Effector CD8-positive, alpha-beta T cell (primary cell): ENCODE measurements around the gene TBCA.
"Not testable (repeated sequence)": the region's sequence is repeated elsewhere in the genome, so short reads cannot be mapped to it uniquely, and the experiment has no call there.

Source experiments
- DNase-seq: peaks from one replicate; lab custom pipeline; 2025; lab: John Stamatoyannopoulos, UW

Gene TBCA

DNA sequence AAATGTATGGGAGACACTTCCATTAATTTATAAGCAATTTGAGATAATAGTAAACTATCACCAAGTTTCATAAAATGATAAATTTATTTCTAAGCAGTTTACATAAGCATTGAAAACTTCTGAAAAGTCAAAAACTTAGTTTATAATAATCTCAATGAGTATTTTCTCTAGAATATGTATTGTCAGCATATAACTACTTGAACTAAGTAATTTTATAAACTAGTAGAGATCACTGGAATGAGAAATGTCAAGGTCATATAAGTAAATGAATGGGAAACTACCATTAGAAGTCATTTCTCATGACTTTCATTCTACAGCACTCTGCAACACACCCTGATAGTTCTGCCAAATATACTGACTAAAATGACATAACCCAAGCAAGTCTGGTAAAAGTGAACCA, 3.4 kb downstream of the TBCA start:
- DNase-seq = no peak

- no peak for DNase-seq
Observed at GRCh38 chr5:77771452-77771851, 4.7 kb downstream of the TBCA start.

- no peak for DNase-seq
Observed at GRCh38 chr5:77770293-77771005, 5.7 kb downstream of the TBCA start.

DNA sequence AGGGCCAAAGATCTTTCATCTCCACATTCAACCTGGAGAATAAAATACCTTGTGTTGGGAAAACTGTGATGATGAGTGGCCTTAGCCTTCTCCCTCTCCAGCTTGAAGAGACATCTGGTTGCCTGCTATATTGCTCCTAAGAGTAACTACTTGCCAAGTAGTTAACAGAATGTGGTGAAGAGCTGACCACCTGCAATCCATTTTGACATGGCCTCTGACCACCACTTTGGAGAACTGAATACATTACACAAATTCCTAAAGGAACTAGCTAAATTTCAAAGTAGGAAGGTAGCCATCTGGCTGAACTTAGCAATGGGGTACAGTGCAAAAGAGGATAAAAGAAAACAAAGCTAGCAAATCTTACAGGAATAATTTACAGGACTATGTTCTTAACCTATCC, 7.2 kb downstream of the TBCA start:
- no peak for DNase-seq

DNA sequence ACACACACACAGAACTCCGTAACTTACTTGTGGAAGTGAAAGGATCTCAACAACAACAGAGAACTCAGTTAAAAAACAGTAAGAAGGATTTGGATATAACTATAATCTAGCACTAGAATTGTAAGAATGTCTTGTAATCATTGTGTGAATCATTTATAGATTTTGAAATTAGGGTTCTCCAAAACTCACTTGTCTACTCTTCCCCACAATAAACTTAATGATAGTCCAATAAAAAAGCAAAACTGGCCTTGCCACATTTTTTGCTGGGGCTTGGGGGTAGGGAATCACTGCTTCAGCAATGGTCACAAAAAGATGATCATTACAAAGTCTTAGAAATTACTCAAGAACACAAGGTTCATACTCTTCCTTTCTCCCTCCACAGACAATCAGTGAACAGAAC, 8.8 kb downstream of the TBCA start:
- DNase-seq = no peak

DNA sequence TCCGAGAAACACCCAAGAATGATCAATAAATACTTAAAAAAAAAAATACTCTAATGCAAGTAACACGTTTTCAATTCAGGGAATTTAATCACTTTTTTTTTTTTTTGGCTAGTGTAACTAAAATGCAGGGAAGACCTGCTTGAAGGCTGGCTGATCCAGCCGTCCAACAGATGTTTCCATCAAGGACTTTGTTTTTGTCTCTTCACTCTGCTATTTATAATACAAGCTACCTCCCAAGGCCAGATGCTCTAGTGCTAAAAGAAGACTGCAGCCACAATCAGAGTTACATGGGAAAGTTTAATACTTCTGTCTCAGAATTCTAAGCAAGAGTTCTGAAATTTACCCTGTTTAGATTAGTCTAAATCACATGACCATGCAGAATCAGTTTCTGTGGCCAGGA, 14.5 kb downstream of the TBCA start:
- no peak for DNase-seq

- no peak for DNase-seq
Observed at GRCh38 chr5:77758141-77758938, 17.8 kb downstream of the TBCA start.

DNA sequence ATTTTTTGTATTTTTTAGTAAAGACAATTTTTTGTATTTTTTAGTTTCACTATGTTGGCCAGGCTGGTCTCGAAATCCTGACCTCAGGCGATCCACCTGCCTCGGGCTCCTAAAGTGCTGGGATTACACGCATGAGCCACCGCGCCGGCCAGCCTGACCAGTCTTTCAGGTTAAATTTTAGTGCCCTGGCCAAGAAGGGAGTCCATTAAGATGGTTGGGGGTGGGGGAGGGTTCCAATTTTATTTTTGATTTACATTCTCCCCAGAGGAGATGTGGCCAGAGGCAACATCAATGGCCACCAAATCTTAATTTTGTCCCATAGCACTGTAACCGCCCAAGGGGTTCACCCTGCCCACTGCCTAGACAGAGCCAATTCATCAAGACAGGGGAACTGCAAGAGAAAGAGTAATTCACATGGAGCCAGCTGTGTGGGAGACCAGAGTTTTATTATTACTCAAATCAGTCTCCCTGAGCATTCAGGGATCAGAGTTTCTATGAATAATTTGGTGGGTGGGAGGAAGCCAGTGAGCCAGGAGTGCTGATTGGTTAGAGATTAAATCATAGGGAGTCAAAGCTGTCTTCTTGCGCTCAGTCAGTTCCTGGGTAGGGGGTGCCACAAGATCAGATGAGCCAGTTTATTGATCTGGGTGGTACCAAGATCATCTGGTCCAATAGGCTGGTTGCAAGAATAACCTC, 24.7 kb downstream of the TBCA start:
- no peak for DNase-seq

GRCh38 chr5:77750928-77751327, 25.2 kb downstream of the TBCA start:
- DNase-seq = not testable (repeated sequence)

DNA sequence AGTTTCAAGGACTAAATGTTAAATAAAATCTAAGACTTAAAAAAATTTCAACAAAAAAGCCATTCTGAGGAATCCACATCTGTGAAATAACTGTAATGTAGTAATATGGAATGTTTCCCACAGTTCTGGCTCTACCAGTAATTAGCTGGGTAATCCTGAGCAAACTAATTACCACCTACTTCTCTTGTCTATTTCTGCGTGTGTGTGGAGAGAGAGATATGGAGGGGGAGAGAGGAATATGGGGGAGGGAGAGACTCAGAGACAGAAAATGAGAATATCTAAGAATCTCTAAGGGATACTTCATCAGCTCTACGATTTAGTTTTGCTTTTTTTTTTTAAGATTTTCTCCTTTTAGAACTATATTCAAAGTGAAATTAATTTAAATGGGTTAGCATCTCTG, 28.0 kb downstream of the TBCA start:
- DNase-seq = no peak

GRCh38 chr5:77744116-77744515, 32.0 kb downstream of the TBCA start:
- DNase-seq = no peak

DNA sequence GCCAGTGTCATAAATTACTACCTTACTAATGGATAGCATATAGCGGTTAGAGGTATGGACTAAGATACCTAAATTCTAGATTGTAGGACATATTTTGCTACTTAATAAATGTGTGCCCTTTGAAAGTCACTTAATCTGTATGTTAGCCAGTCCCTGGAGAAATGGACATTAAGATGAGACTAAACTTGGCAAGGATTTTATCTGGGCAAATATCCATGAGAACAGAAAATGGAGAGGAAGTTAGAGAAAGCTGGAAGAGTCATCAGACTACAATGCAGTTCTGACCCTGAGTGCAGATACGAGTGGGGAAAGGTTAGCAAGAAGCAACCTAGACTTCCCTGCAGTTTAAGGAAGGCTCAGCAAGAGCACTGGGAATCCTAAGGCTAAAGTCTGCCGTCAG, 33.0 kb downstream of the TBCA start:
- no peak for DNase-seq

- DNase-seq = no peak
Observed at GRCh38 chr5:77741608-77742007, 34.5 kb downstream of the TBCA start.

DNA sequence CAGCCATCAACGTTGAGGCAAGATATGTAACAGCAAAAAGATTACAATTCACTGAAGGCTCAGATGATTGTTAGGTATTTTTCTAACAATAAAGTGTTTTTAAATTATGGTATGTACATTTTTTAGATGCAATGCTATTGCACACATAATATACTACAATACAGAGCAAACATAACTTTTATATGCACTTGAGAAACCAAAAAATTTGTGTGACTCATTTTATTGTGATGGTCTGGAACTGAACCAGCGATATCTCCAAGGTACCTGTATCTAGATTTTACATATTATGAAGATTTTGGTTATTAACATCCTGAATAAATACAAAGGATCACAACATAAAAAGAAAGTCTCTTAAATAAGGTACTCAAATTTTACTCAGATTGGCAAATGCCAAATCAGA, 41.3 kb downstream of the TBCA start:
- DNase-seq = no peak

DNA sequence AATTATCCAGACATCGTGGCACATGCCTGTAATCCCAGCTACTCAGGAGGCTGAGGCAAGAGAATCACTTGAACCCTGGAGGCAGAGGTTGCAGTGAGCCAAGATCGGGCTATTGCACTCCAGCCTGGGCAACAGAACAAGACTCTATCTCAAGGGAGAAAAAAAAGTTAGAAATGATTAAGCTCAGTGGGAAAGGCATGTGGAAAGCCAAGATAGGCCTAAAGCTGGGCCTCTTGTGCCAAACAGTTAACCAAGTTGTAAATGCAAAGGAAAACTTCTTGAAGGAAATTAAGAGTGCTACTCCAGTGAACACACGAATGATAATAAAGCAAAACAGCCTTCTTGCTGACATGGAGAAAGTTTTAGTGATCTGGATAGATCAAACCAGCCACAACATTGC, 43.0 kb downstream of the TBCA start:
- no peak for DNase-seq

GRCh38 chr5:77727190-77727589, 48.9 kb downstream of the TBCA start:
- DNase-seq = no peak

DNA sequence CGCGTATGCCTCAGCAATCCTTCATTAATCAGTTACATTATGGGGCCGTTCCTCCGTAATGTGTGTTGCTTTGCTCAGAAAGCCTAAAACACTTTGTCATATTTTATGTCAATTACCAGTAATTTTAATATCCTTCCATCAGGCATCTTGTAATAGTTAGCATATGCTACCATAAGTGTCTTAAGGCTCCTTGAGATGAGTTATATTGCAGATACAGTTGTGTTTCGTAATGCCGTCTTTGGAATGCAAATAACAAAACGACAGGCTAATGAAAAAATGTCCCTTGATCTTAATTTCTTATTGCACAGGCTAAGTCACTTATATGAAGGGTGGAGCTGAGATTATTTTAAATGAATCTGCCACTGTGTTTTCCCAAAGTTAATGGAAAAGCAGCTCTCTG, 50.5 kb downstream of the TBCA start:
- DNase-seq = no peak

- no peak for DNase-seq
Observed at GRCh38 chr5:77724934-77725333, 51.2 kb downstream of the TBCA start.

- DNase-seq = no peak
Observed at GRCh38 chr5:77719666-77720363, 56.3 kb downstream of the TBCA start.

- DNase-seq = no peak
Observed at GRCh38 chr5:77718934-77719610, 57.1 kb downstream of the TBCA start.

GRCh38 chr5:77709993-77710685, 66.0 kb downstream of the TBCA start:
- DNase-seq = no peak
